HepG2 (cell line): ENCODE results near the gene ARHGEF1. TPM values are rescaled to one million over a fixed set of nuclear protein-coding genes. Genes with fewer than 3 reads are reported as not detected.

Source experiments
- ARNTL ChIP-seq: sonication (generic); formaldehyde crosslinking; IDR thresholded peaks from 2 replicates; pipeline ENCODE4 v1.4.0; 2020; ENCODE audit warnings: mild to moderate bottlenecking, missing genetic modification reagents
- BCL6 ChIP-seq: IDR thresholded peaks from 2 replicates; pipeline ENCODE4 v1.6.1; 2016; ENCODE audit warnings: missing genetic modification reagents, missing compliant biosample characterization
- KLF13 ChIP-seq: sonication (generic); formaldehyde crosslinking; IDR thresholded peaks from 2 replicates; pipeline ENCODE4 v1.4.0; 2020; ENCODE audit warnings: mild to moderate bottlenecking, missing genetic modification reagents
- MAFG ChIP-seq: sonication (generic); formaldehyde crosslinking; IDR thresholded peaks from 2 replicates; pipeline ENCODE4 v1.5.1; 2020; ENCODE audit warnings: mild to moderate bottlenecking, missing genetic modification reagents
- PHF8 ChIP-seq: sonication (generic); formaldehyde crosslinking; IDR thresholded peaks from 2 replicates; pipeline ENCODE4 v1.5.0; 2020; ENCODE audit warnings: missing genetic modification reagents
- SALL2 ChIP-seq: sonication (generic); formaldehyde crosslinking; IDR thresholded peaks from 2 replicates; pipeline ENCODE4 v1.8.1; 2023; ENCODE audit warnings: mild to moderate bottlenecking, missing genetic modification reagents, inconsistent platforms
- ZNF121 ChIP-seq: sonication (generic); formaldehyde crosslinking; IDR thresholded peaks from 2 replicates; pipeline ENCODE4 v1.5.0; 2020; ENCODE audit warnings: mild to moderate bottlenecking, missing genetic modification reagents
- ZNF569 ChIP-seq: sonication (generic); formaldehyde crosslinking; IDR thresholded peaks from 2 replicates; pipeline ENCODE4 v1.5.0; 2020; ENCODE audit warnings: mild to moderate bottlenecking, missing genetic modification reagents, moderate library complexity, borderline replicate concordance
- ZNF883 ChIP-seq: sonication (generic); formaldehyde crosslinking; IDR thresholded peaks from 2 replicates; pipeline ENCODE4 v1.5.1; 2020; ENCODE audit warnings: mild to moderate bottlenecking, missing genetic modification reagents; ENCODE audit errors: not compliant biosample characterization
- polyA plus RNA-seq, 8 experiments: library from polyadenylated mRNA; depleted of rRNA in 3 of 8; stranded (reverse) in 7 of 8; unstranded in 1 of 8; fragments of >200 nt; fragmentation: Illumina TruSeq in 4 of 8; extraction: Trizol in 4 of 8; gene quantifications; 2 replicates each; pipeline versions ENCODE4 v1.2.1 to v1.2.3, GENCODE V29; 2011 to 2016; ENCODE audit warnings: low read depth in 4 of 8, missing spikeins in 1 of 8, mixed read lengths in 1 of 8; ENCODE audit not compliant: insufficient read depth in 1 of 8
- total RNA-seq, 5 experiments: library from RNA; depleted of rRNA; stranded (reverse); fragments of >200 nt; fragmentation: Illumina TruSeq; extraction: Trizol; gene quantifications; 2 replicates each; pipeline ENCODE4 v1.2.3, GENCODE V29; 2016; ENCODE audit warnings: low read depth in 1 of 5
- TF ChIP-seq, protein P1 (sequence below): sonication (generic); formaldehyde crosslinking; IDR thresholded peaks from 2 replicates; pipeline ENCODE4 v1.4.0; 2020; ENCODE audit warnings: mild to moderate bottlenecking, missing genetic modification reagents
- TF ChIP-seq, protein P2 (sequence below): sonication (generic); formaldehyde crosslinking; IDR thresholded peaks from 2 replicates; pipeline ENCODE4 v1.4.0; 2020; ENCODE audit warnings: low read depth, missing genetic modification reagents
- TF ChIP-seq, protein P3 (sequence below): sonication (generic); formaldehyde crosslinking; IDR thresholded peaks from 2 replicates; pipeline ENCODE4 v1.4.0; 2020; ENCODE audit warnings: missing genetic modification reagents, borderline replicate concordance

ARHGEF1 gene
- total and polyA plus RNA-seq, 2 of the 13 experiments (the other 11 are each of a cell fraction or from before 2014, with no cell fraction given): 33.7 to 34.7 TPM

DNA sequence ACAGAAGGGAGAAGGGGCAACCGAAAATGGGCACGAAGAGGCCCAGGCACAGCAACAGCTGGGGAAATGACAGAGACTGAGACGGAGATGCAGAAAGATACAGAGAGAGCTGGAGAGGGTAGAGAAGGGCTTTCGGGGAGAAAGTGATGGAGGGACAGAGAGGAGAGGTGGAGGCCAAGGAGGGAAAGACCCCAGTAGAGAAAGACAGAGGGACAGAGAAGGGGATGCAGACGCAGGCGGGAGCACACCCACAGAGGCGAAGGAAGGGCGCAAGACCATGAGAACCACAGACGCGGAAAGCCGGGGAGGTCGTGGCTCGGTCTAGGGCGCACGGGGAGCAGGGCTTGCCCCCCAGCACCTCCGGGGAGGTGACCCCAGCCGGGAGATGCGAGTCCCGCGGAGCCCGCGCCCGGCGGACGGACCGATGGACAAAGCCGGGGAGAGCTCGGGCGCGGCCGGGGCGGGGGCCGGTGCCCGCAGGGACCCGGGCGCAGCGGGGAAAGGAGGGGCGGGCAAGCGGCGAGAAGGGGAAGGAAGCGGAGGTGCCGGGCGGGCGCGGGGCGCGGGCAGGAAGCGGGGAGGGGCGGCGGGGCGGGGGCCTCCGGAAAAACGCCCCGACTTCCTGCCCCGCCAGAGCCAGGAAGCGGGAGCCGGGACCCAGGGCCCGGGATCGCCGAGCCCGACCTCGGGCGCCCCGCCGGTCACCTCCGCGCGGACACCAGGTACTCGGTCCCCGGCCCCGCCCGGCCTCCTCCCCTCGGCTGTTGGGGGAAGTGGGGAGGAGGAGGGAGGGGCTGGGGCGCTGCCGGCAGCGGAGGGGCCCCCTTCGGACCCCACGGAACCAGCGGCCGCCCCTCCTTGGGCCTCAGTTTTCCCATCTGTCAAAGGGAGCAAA, at the start of gene ARHGEF1 (continued):
- TF ChIP-seq, protein P1, sequence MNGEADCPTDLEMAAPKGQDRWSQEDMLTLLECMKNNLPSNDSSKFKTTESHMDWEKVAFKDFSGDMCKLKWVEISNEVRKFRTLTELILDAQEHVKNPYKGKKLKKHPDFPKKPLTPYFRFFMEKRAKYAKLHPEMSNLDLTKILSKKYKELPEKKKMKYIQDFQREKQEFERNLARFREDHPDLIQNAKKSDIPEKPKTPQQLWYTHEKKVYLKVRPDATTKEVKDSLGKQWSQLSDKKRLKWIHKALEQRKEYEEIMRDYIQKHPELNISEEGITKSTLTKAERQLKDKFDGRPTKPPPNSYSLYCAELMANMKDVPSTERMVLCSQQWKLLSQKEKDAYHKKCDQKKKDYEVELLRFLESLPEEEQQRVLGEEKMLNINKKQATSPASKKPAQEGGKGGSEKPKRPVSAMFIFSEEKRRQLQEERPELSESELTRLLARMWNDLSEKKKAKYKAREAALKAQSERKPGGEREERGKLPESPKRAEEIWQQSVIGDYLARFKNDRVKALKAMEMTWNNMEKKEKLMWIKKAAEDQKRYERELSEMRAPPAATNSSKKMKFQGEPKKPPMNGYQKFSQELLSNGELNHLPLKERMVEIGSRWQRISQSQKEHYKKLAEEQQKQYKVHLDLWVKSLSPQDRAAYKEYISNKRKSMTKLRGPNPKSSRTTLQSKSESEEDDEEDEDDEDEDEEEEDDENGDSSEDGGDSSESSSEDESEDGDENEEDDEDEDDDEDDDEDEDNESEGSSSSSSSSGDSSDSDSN: peak; percentile 61; the same call in 1 of the 2 replicates
- no peak for TF ChIP-seq ARNTL (CRISPR knock-in tag)
- TF ChIP-seq, protein P2, sequence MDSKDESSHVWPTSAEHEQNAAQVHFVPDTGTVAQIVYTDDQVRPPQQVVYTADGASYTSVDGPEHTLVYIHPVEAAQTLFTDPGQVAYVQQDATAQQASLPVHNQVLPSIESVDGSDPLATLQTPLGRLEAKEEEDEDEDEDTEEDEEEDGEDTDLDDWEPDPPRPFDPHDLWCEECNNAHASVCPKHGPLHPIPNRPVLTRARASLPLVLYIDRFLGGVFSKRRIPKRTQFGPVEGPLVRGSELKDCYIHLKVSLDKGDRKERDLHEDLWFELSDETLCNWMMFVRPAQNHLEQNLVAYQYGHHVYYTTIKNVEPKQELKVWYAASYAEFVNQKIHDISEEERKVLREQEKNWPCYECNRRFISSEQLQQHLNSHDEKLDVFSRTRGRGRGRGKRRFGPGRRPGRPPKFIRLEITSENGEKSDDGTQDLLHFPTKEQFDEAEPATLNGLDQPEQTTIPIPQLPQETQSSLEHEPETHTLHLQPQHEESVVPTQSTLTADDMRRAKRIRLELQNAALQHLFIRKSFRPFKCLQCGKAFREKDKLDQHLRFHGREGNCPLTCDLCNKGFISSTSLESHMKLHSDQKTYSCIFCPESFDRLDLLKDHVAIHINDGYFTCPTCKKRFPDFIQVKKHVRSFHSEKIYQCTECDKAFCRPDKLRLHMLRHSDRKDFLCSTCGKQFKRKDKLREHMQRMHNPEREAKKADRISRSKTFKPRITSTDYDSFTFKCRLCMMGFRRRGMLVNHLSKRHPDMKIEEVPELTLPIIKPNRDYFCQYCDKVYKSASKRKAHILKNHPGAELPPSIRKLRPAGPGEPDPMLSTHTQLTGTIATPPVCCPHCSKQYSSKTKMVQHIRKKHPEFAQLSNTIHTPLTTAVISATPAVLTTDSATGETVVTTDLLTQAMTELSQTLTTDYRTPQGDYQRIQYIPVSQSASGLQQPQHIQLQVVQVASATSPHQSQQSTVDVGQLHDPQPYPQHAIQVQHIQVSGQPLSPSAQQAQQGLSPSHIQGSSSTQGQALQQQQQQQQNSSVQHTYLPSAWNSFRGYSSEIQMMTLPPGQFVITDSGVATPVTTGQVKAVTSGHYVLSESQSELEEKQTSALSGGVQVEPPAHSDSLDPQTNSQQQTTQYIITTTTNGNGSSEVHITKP (CRISPR knock-in tag): no peak
- TF ChIP-seq ZNF883 (CRISPR knock-in tag): peak; percentile 42
- TF ChIP-seq KLF13: no peak
- no peak; the same call in 1 of the 2 replicates for TF ChIP-seq PHF8
- no peak for TF ChIP-seq MAFG (CRISPR knock-in tag)
- TF ChIP-seq ZNF569 (CRISPR knock-in tag): no peak
- no peak for TF ChIP-seq ZNF121 (CRISPR knock-in tag)
- TF ChIP-seq, protein P3, sequence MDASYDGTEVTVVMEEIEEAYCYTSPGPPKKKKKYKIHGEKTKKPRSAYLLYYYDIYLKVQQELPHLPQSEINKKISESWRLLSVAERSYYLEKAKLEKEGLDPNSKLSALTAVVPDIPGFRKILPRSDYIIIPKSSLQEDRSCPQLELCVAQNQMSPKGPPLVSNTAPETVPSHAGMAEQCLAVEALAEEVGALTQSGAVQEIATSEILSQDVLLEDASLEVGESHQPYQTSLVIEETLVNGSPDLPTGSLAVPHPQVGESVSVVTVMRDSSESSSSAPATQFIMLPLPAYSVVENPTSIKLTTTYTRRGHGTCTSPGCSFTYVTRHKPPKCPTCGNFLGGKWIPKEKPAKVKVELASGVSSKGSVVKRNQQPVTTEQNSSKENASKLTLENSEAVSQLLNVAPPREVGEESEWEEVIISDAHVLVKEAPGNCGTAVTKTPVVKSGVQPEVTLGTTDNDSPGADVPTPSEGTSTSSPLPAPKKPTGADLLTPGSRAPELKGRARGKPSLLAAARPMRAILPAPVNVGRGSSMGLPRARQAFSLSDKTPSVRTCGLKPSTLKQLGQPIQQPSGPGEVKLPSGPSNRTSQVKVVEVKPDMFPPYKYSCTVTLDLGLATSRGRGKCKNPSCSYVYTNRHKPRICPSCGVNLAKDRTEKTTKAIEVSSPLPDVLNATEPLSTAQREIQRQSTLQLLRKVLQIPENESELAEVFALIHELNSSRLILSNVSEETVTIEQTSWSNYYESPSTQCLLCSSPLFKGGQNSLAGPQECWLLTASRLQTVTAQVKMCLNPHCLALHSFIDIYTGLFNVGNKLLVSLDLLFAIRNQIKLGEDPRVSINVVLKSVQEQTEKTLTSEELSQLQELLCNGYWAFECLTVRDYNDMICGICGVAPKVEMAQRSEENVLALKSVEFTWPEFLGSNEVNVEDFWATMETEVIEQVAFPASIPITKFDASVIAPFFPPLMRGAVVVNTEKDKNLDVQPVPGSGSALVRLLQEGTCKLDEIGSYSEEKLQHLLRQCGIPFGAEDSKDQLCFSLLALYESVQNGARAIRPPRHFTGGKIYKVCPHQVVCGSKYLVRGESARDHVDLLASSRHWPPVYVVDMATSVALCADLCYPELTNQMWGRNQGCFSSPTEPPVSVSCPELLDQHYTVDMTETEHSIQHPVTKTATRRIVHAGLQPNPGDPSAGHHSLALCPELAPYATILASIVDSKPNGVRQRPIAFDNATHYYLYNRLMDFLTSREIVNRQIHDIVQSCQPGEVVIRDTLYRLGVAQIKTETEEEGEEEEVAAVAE (CRISPR knock-in tag): no peak
- TF ChIP-seq SALL2 (CRISPR knock-in tag): no peak
- no peak for TF ChIP-seq BCL6 (CRISPR knock-in tag)
